HUES48 (cell line): Measurements from ENCODE around the gene MYO5C.
"Not testable (repeated sequence)": the region's sequence is repeated elsewhere in the genome, so short reads cannot be mapped to it uniquely, and the experiment has no call there.

Experiments
- H3K27ac ChIP-seq: one replicate; pipeline ENCODE4 v1.7.0; 2013; ENCODE audit warnings: low read depth, low read length, inconsistent platforms
- H3K27me3 ChIP-seq: 2 replicates; pipeline ENCODE4 v1.6.1; 2013; ENCODE audit warnings: mild to moderate bottlenecking, low read length; ENCODE audit not compliant: control insufficient read depth, insufficient read depth
- H3K36me3 ChIP-seq: 2 replicates; pipeline ENCODE4 v1.6.1; 2013; ENCODE audit warnings: low read length; ENCODE audit not compliant: control insufficient read depth, insufficient read depth
- H3K4me1 ChIP-seq: 2 replicates; pipeline ENCODE4 v1.6.1; 2013; ENCODE audit warnings: mild to moderate bottlenecking, low read length; ENCODE audit not compliant: control insufficient read depth, insufficient read depth
- H3K4me3 ChIP-seq: 2 replicates; pipeline ENCODE4 v1.5.1; 2013; ENCODE audit warnings: mild to moderate bottlenecking, low read depth, low read length
- H3K9ac ChIP-seq: 2 replicates; pipeline ENCODE4 v1.6.1; 2013; ENCODE audit warnings: mild to moderate bottlenecking, low read depth, low read length, moderate library complexity
- H3K9me3 ChIP-seq: 2 replicates; pipeline ENCODE4 v1.6.1; 2013; ENCODE audit warnings: low read length; ENCODE audit not compliant: control insufficient read depth, insufficient read depth

Gene MYO5C

DNA sequence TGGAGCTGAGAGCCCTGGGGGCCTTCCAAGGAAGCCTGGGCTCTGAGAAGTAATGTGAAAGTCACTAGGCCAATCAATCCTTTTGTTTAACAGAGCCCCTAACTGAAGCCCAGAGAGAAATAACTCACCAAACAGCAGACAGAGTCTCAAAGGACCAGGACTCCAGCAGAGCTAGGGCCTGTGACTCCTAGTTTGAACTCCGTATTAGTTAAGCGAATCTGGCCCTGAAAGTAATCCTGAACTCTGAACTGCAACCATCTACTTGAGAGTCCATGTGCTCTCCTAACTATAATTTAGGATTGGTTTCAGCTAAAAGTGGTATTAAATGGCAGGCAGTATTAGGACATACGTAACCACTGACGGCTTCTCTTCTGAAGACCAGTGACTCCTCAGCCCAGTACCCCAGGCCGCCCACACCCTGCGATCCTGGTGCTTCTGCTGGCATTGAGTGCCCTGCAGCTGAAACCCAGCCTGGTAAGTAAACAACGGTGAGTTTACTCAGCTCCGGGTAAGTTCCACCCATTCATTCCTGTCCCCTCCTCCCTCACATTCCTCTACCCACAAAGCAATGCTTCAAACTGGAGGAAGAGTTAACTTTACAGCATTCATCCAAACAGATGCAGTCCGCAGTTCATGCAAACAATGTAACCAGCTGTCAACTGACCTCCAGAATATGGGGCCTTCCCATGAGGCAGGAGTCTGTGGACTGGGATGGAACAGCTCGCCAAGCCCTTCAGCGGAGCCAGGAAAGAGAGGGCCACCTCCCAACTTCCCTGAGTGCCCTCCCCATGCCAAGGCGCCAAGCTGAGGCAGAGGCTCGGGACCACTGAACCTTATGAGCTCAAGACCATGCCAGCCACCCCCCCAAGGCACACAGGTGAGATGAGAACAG lies 7.3 kb downstream of the MYO5C start:
- Histone ChIP-seq H3K27me3 (no peaks in the 10 kb centered on the region), H3K9me3 (peaks cover 3% of the 10 kb centered on the region; the same call in 1 of the 2 replicates), H3K4me3 (no peak overlapping the region), H3K4me1 (peaks cover 9% of the 10 kb centered on the region), H3K36me3 (peaks cover 9% of the 10 kb centered on the region), H3K9ac (no peak overlapping the region), H3K27ac (peak overlapping the region; percentile 56)

DNA sequence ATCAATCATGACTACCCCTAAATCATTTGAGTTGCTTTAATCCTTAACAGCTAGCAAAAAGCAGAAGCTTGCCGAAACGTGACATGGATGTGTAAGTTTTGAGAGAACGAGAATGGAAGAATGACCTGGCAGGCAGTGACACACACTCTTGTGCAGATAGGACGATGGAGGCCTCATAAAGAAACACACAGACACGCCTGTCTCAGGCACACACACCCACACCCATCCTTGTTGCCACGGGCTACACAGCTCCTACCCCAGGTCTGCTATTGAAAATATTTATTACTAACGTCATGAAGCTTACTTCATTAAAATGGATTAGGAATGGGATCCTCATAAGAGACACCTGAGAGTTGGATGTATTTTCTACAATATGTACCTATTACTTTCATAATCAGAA lies 8.5 kb downstream of the MYO5C start:
- H3K4me1 ChIP-seq: peaks cover 9% of the 10 kb centered on the region
- no peaks in the 10 kb centered on the region for H3K27me3 ChIP-seq
- H3K9me3 ChIP-seq: peaks cover 3% of the 10 kb centered on the region; the same call in 1 of the 2 replicates
- H3K4me3 ChIP-seq: no peak overlapping the region
- no peak overlapping the region for H3K9ac ChIP-seq
- peaks cover 11% of the 10 kb centered on the region for H3K36me3 ChIP-seq
- H3K27ac ChIP-seq: no peak overlapping the region

DNA sequence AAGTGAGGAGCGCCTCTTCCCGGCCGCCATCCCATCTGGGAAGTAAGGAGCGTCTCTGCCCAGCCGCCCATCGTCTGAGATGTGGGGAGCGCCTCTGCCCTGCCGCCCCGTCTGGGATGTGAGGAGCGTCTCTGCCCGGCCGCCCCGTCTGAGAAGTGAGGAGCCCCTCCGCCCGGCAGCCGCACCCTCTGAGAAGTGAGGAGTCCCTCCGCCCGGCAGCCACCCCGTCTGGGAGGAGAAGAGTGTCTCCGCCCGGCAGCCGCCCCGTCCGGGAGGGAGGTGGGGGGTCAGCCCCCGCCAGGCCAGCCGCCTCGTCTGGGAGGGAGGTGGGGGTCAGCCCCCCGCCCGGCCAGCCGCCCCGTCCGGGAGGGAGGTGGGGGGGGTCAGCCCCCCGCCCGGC lies 9.7 kb downstream of the MYO5C start:
- not testable (repeated sequence) for H3K9me3 ChIP-seq, H3K4me1 ChIP-seq, H3K27ac ChIP-seq, H3K4me3 ChIP-seq, H3K27me3 ChIP-seq, H3K9ac ChIP-seq
- peaks cover 19% of the 10 kb centered on the region for H3K36me3 ChIP-seq

DNA sequence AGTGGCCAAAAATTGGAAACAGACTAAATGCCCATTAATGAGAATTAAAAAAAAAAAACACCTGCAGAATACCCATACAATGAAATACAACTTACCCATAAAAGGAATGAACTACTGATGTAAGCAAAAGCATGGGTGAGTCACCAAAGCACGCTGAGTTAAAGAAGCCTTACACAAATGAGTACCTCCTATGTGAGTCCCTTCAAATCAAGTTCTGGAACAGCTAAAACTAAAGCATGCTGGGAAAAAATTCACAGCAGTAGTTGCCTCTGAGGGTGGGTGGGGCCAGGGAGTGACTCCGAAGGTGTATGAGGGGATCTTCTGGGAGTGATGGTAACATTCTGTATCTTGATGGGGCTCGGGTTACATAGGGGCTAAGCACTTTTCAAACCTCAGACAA lies 11.4 kb downstream of the MYO5C start:
- H3K4me1 ChIP-seq: 0 out of 2 replicates have a peak, but pooled peaks cover under 1% of the 10 kb centered on the region

DNA sequence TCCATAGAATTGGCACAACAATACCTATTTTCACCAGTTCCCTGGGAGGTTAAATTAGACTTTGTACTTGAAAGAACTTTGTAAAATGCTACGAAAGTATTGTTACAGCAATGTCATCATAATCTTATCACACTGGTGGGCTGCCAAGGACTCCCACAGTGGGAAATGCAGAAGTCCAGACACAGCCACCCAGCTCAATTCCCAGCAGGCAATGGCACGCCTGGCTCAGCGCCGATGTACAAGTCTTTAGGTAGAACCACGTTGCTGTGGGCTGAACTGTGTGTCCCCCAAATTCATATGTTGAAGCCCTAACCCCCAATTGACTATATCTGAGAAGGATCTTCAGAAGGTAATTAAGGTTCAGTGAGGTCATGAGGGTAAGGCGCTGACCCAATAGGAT lies 12.3 kb downstream of the MYO5C start:
- H3K9ac ChIP-seq: no peak overlapping the region
- no peak overlapping the region for H3K4me3 ChIP-seq
- H3K9me3 ChIP-seq: peaks cover 3% of the 10 kb centered on the region; the same call in 1 of the 2 replicates
- H3K27ac ChIP-seq: no peak overlapping the region
- no peaks in the 10 kb centered on the region for H3K27me3 ChIP-seq
- H3K36me3 ChIP-seq: peaks cover 41% of the 10 kb centered on the region
- H3K4me1 ChIP-seq: no peaks in the 10 kb centered on the region

More for the DNA sequence above, 11.4 kb downstream of the MYO5C start:
- no peaks in the 10 kb centered on the region for H3K27me3 ChIP-seq
- no peak overlapping the region for H3K27ac ChIP-seq
- H3K36me3 ChIP-seq: peaks cover 33% of the 10 kb centered on the region
- peaks cover 3% of the 10 kb centered on the region; the same call in 1 of the 2 replicates for H3K9me3 ChIP-seq
- H3K4me3 ChIP-seq: no peak overlapping the region
- no peak overlapping the region for H3K9ac ChIP-seq

DNA sequence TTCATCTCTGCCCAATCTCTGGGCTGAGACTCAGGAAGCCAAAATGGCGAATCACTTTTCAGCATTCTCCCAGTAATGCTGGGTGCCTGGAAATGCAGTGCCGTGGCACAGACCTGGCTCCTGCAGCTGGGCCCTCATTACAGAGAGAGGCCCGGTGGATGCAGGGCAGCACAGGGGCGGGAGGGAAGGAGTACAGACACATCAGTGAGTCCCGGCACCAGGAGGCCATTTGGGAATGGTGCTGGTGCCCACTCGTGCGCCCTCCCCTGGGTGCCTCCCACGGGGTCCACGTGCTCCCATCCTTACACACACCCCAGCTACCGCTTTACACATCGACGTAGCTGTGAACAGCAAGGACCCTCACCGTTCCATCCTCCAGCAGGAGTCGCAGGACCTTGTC lies 13.2 kb downstream of the MYO5C start:
- H3K4me1 ChIP-seq: no peaks in the 10 kb centered on the region
- H3K9me3 ChIP-seq: peaks cover 3% of the 10 kb centered on the region; the same call in 1 of the 2 replicates
- no peaks in the 10 kb centered on the region for H3K27me3 ChIP-seq
- peaks cover 50% of the 10 kb centered on the region for H3K36me3 ChIP-seq
- H3K4me3 ChIP-seq: no peak overlapping the region
- H3K9ac ChIP-seq: no peak overlapping the region
- H3K27ac ChIP-seq: no peak overlapping the region

DNA sequence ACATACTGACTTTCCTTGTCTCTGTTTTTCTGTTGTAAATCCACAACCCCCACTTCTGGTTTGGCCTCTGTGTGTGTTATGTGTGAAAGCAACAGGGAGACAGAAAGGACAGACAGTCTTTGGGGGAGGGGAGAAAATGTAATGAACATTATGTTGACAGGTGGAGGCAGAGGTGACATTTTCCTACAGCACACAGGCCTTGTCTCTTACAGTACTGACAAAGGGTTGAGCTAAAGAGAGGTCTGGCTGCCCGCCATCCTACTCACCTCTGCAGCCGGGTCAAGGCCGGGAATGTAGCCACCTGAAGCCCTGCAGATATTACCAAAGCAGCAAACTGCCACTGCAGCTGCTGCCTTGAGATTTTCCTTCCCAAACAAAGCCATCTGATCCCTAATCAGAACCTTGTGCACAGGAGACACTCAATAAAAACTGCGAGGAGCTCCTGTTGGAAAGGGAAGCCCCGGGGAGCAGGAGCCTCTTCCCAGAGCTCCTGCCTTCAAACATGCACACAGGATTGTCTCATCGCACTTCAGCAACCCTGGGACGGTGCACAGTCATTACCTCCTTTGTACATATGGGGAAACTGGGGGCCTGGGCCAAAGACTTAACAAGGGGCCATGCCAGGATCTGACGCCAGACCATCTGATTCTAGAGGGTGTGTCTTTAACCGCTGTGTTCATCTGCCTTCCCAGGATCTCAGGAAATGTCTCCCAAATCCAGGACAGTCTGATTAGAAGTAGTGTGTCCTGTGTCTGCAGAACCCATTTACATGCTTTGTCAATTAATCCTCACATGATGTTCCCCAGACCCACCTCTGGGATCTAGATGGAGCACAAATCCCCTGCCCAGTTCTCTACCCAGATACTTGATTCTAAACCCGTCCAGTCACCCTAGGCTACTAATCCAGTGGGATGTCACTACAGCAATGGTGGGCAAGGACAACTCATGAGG lies 14.2 kb downstream of the MYO5C start:
- no peak overlapping the region for H3K4me3 ChIP-seq
- H3K9me3 ChIP-seq: no peaks in the 10 kb centered on the region
- no peak overlapping the region for H3K9ac ChIP-seq
- H3K27me3 ChIP-seq: no peaks in the 10 kb centered on the region
- no peaks in the 10 kb centered on the region for H3K4me1 ChIP-seq
- H3K36me3 ChIP-seq: peaks cover 61% of the 10 kb centered on the region
- no peak overlapping the region for H3K27ac ChIP-seq

DNA sequence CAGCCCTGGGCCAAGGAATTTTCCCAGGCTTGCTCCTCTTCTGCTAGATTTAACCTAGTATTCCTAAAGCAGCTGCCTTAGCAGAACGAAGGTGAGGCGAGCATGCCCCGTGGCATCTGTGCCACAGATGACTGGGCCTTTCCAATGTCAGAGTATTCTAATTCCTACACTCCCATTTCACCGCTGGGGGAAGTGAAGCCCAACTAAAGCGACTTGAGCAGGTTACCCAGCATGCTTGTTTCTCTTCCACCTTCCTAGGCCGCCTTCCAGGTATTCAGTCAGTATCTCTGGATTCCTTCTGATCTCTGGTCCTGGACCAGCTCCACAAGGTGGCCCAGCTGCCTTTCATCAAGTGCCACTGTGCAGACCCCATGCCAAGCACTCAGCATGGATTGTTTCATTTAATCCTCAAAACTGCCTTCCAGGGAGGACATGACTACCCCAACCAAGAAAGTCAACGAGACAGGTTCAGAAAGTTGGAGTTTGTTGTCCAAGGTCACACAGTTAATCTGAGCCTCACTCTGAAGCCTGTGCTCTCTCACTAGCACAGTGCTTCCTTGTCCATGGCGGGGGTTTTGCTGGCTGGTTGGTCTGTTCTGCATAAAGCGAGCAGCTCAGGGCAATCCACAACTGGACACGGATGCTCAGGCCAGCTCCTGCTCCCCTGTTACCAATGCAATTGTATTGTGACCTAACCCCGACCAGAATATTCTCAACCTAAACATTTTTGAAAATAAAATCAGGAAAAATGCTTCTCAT lies 15.1 kb downstream of the MYO5C start:
- H3K27me3 ChIP-seq: no peaks in the 10 kb centered on the region
- peaks cover 69% of the 10 kb centered on the region for H3K36me3 ChIP-seq
- H3K9me3 ChIP-seq: no peaks in the 10 kb centered on the region
- H3K4me3 ChIP-seq: no peak overlapping the region
- H3K4me1 ChIP-seq: no peaks in the 10 kb centered on the region
- no peak overlapping the region for H3K9ac ChIP-seq
- H3K27ac ChIP-seq: no peak overlapping the region

DNA sequence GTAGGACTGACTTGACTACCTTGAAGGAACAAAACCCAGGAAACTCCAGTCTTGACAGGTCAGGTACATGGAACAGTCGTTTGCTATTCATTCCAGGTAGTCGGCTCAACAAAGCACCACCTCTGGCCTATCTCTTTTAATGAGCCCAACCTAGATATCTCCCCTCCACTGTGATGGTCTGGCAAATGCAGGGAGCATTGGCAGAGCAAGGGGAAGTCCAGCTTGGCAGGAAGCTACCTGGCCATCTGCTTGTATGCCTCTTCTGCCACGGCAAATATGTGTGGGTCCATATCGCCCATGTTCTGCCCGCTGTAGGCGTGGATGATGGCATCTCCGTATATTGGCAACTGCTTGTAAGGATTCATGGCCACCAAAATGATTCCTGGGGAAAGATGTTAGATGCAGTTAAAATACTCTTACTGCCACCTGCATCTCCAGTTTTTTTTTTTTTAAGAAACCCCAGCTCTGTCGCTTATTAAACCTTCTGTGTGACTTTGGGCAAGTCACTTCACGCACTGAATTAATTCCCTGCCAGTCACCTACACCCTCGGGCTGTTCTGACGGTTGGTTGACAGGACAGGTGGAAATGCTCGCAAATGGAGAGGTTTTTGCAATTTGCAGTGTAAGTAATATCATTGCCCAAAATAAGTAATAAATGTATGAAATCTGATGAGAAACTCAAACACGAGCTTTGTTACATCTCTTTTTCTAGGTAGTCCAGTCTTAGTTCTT lies 16.8 kb downstream of the MYO5C start:
- H3K9me3 ChIP-seq: no peaks in the 10 kb centered on the region
- H3K9ac ChIP-seq: no peak overlapping the region
- H3K36me3 ChIP-seq: peaks cover 86% of the 10 kb centered on the region
- no peak overlapping the region for H3K27ac ChIP-seq
- H3K27me3 ChIP-seq: no peaks in the 10 kb centered on the region
- no peak overlapping the region for H3K4me3 ChIP-seq
- H3K4me1 ChIP-seq: no peaks in the 10 kb centered on the region

DNA sequence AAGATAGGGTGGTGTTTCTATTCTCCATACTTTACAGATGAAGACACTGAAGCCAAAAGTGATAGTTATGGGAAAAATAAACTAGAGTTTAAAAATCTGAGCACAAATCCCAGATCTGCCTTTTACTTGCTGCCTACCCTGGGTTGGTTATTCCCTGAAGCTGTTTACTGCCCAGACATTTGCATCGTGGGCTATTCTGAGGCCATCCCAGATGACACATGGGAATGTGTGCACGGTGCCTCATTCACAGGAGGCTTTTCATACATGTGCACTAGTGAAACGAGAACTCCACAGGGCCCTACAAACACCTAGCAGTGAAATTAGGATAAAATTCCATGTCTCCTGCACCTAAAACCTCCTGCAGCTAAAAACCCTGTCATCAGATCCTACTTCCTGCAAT lies 17.5 kb downstream of the MYO5C start:
- Histone ChIP-seq H3K36me3 (peaks cover 90% of the 10 kb centered on the region), H3K27ac (no peak overlapping the region), H3K4me3 (no peak overlapping the region), H3K9me3 (no peaks in the 10 kb centered on the region), H3K4me1 (no peaks in the 10 kb centered on the region), H3K9ac (no peak overlapping the region), H3K27me3 (no peaks in the 10 kb centered on the region)
